HG03571 (cell line): ENCODE measurements around the gene IMMP2L.

Experiments used
- ATAC-seq: cut with Tn5 transposase; IDR thresholded peaks from one replicate; pipeline ENCODE4 v1.9.1; 2021; ENCODE audit not compliant: unreplicated experiment

Gene IMMP2L

DNA sequence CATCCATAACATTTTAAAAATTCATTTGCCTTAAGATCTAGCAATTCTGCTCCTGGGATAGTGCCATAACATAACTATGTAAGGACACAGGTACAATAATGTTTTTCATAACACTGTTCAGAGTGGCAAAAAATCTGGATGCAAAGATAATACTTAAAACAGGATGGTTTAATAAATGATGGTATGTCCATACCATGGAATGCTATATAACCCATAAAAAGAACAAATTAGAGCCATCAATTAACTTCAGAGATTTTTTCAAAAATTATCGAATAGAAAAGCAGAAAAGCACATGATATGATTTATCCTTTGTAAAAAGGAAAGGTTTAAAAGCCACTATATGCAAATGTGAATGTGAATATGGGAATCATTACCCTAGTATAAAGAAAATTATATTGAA, 664.8 kb downstream of the IMMP2L start:
- no peak for ATAC-seq

DNA sequence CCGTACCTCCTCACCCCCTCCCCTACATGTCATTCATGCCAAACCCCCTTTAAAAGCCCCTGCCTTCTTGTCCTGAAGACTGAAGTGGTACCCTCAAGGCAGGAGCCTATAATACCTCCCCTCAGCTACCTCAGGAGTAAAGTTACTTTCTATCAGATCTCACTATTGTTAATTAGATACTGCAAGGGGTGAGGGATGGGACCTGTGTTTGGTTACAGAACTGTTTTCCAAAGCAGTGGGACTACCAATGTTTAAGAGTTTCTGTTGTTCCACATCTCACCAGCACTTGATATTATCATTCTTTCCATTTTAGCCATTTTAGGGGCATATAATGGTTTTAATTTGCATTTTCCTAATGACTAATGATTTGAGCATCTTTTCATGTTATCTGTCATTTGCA, 668.2 kb downstream of the IMMP2L start:
- ATAC-seq: no peak

DNA sequence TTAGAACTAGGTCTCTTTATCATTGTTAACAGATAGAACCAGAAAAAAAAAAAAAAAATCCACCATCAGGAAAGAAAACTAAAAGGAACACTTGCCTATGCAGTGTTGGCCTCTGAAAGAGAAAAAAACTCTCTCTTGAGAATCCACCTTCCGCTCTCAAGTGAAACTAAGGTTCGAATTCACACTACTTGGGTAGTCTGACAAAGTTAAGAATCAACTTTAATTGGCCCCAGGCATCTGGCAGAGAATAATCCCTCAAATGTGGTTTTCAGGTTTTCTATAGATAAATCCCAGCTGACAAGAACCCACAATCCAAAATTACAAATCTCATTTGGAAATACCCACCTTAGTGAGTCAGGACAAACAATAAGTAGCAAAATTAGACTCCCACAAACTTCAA, 671.1 kb downstream of the IMMP2L start:
- no peak for ATAC-seq

DNA sequence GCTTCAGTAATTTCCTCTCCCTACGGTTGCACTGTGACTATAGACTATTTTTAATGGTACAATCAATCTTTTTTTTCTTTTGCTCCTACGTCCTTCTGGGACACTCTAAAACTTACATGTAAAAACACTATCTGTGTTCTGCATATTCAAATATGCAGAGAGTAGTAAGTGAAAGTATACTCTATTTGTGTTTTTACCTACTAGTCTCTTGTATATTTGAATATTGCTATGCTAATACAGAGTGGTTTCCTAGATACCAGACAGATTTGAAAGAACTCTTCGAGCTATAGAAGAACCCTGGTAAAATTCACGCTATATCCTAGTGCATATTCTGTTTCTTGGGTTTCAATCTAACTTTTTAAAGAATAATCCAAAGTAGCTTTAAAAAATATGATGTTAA, 672.2 kb downstream of the IMMP2L start:
- no peak for ATAC-seq

DNA sequence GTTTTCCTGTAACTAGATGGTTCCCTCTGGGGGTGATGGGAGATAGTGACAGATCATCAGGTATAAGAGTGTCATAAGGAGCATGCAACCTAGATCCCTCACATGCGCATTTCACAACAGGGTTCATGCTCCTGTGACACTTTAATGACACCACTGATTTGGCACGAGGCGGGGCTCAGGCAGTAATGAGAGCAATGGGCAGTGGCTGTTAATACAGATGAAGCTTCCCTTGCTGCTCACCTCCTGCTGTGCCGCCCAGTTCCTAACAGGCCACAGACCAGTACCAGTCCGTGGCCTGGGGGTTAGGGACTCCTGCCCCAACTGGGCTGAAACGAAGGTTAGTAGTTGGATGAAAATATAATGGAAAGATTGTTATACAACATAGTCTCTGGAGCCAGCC, 673.0 kb downstream of the IMMP2L start:
- no peak for ATAC-seq

DNA sequence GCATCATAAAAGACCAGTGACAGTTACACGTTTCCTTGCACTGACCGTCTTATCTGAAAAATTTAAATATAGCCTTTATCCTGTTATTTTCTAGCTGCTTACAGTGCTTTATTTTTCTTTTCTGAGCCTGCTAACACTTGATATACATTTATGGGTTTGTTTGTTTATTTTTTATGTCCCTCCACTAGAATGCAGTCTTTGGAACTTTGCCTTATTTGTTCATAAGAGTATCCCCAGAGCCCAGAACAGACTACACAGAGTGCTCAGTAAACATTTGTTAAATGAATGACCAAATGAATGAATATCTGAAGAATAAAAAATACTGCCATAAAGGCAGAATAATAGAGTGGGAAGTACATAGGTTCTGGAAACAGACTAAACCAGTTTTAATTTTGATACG, 673.7 kb downstream of the IMMP2L start:
- ATAC-seq: no peak

DNA sequence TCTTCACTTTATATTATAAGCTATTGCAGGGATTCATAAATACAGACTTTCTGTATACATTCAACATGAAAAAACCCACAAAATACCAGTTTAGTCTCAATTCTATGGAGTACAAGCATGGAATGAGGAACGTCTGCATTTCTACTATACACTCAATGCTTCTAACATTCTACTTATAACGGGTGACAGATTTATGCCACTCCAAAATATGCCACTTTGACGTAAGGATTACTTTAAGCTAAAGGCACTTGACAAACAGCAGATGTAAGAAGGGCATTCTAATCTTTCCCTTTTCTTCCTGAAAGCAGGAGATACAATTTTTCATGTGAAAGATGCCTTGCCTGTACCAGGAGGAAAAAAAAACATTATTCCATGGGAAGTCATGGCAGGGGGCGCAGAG, 676.8 kb downstream of the IMMP2L start:
- no peak for ATAC-seq

DNA sequence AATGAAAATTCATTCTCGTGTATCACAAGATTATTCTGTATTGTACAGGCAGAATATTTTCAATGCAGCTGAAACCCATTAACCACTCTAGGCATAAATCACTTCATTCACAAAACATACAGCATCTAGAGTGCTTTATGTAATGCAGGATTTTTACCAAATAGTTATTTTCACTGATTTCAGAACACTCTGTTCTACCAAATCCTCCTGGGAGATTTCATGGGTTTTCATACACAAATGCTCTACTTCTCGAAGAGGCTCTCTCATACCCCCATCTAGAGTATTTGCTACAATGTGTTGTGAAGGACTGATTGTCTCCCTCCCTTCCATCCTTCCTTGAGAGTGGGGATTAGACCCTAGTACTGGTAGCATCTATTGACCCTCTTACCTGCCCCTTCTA, 680.6 kb downstream of the IMMP2L start:
- ATAC-seq: no peak

DNA sequence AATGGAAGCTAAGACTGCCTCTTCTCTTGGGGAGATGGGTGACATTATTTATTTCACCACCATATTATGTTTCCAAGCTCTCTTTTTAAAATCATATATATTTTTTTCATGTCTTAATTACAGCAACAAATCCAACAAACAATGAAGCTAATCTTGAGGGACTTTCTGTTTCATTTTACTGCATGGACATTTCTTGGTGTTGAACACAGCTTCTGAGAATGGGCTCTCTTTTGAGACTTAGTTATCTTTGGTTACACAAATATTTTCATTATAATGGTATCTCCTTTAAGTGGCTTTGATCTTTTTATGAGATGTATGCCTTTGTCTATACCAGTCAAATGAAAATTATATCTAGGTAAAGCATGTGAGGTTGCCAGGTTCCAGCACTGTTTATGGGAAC, 681.3 kb downstream of the IMMP2L start:
- ATAC-seq: no peak

DNA sequence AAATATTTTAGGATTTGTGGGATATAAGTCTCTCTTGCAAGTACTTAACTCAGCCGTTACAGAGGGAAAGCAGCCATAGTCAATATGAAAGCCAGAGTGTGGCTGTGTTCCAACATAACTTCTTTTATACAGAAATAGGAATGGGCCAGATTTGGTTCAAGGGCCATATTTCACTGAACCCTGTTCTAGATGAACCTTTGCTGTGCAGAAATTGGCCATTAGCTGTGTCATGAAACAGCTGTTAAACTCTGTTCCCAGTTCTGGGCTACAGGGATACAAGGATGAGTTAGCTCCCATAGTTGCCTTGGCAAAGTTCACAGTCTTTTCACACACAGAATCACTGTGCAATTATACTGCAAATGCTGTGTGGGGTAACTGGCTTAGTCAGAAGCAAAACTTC, 685.3 kb downstream of the IMMP2L start:
- no peak for ATAC-seq

DNA sequence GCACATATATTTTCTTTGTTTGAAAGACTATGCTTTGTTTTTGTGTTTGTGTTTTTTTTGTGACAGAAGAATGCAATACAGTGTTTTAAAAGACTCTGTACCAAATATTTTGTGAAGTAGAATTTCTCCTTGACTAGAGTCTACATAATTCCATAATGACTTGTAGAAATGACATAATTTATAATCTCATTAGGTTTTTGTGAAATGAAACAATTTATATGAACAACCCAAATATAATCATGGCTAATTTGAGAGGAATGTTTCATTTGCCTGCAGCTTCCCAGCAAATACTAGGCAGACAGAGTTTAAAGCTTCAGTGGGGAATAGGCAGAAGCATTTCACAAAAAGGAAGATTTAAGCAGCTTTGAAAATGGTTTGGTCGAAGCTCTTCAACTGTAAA, 686.9 kb downstream of the IMMP2L start:
- no peak for ATAC-seq

DNA sequence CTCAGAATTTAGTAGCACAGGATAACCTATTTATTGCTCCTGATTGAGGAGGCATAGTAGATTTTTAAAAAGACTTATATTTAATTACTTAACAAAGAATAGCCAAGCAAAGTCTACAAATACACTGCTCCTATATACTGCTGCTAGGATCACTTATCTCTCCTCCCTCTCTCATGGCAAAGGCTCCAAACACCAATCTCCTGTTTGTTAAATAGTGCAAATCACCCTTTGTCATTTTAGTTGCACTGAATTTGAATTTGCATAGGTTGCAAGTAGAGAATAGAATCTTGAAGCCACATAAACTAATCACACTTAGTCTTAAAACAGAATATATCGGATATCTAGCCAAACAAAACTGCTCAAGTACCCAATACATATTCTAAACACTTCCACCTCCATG, 690.4 kb downstream of the IMMP2L start:
- ATAC-seq: no peak

DNA sequence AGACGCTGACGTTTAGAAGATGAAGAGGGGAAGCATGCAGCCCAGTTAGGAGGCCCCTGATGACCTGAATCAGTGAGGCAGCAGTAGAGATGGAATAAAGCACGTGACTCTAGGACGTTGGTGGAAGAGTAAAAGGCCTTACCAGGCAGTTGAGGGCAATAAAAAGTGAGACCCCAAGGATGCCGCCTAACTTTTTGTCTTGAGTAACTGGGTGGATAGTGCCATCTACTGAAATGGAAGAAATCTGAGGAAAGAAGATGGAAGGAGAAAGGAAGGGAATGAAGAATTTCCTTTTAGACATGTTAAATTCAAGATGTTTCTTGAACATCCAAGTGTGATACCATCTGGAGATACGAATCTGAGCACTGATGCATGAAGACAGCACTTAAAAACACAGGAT, 691.4 kb downstream of the IMMP2L start:
- ATAC-seq: no peak

DNA sequence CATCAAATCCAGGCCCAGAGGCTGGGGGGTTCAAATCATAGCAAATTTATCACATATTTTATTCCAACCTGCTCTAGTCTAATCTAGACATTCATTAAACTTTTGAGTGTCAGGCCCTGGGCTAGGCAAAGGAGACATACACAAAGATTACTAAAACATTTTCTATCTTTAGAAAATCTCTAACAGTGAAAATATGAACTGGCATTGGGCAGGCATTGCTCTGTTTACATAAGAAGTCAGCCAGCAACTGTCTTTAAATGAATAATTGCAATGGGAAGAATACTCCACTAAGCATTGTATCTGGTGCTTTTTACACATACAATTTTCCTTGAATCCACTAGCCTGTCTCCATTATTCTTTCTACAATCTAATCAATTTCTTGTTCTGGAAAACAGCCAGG, 693.8 kb downstream of the IMMP2L start:
- ATAC-seq: no peak

DNA sequence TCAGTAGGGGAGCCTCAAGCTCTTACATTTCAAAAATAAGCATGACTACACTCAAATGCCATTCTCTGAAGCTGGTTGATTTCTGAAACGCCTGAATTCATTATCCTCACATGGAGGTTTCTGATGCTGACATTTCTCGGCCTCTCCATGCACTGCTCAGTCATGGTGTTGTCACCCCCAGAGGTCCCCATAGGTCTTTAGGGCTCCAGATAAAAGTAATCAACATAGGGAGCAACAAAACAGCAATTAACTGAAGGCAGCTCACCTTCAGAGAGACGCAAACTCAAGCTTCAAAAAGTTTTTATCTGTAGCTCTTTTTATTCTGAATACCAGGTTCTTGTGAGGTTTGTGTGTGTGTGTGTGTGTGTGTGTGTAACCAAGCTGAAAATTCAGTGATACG, 694.5 kb downstream of the IMMP2L start:
- no peak for ATAC-seq

DNA sequence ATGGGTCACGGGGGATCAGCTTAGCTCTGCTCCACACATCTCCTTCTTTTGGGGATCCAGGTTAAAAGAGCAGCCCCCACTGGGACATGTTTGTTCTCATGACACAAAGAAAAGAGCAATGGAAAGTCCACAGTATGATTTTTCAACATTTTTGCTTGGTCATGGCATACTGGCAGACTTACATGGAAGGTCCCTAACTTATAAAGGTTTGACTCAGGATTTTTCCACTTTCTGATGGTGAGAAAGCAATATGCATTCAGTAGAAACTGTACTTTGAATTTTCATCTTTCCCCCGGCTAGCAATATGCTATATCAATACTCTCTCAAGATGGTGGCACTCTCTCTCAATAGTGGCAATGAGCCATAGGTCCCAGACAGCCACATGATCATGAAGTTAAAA, 699.0 kb downstream of the IMMP2L start:
- no peak for ATAC-seq

DNA sequence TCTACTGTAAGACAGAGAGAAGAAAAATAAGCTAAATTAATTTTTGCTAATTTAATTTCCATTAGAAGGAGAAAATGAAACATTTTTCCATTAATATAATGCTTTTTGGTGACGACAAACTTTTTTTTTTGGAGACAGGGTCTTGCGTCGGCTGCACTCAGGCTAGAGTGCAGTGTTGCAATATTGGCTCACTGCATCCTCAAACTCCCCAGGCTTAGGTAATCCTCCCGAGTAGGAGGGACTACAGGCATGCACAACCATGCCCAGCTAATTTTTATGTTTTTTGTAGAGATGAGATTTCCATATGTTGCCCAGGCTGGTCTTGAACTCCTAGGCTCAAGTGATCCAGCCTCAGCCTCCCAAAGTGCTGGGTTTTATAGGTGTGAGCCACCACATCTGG, 701.1 kb downstream of the IMMP2L start:
- ATAC-seq: no peak

DNA sequence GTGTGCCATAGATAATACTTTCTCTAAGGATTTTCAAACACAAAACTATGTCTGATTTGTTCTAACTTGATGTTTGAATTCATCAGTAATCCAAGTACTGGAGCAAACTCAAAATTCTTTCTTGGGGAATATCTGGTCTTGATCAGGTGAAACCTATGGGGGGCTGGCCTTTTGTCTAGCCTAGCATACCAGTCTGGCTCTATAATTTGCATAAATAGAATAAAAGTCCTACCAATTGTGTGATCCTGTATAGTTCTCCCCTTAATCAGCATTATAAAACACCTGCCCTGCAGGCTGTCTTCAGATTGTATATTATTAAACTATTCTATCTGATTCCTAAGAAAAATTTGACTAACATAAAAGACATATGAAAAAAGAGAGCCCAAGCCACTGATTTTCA, 705.2 kb downstream of the IMMP2L start:
- ATAC-seq: no peak

DNA sequence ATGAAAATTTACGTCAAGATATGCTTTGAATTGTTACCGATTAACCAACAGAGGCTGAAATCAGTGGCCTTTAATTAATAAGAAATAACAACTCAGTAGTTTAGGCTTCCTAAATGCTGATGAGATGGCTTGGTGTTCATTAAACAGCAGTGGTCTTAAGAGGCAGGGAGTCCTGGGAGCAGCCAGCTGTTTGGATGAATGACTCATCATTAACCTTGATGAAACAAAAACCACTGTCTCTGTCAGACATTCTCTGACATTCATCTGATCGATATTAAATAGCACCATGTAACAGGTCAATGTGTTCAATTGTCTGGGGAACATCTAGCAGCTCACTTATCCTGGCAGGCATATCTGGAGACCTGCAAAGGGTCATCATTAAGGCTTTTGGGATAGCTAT, 705.6 kb downstream of the IMMP2L start:
- no peak for ATAC-seq

DNA sequence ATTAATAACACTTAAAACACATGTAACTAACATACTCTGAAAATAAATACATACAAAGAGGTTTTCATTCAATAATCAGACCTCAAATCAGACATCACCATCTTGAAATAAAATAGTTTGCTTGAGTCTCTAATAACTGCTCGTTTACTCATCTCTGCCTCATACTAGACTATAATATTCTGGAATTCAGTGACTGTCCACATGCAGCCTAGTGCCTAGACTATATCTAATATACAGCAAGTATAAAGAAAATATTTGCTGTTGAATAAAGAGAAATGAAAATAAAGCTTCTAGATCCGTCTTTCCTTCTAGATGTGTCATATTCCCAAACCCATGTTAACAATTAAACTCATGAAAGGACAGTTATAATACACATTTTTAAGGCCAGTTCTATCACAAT, 707.6 kb downstream of the IMMP2L start:
- ATAC-seq: no peak

DNA sequence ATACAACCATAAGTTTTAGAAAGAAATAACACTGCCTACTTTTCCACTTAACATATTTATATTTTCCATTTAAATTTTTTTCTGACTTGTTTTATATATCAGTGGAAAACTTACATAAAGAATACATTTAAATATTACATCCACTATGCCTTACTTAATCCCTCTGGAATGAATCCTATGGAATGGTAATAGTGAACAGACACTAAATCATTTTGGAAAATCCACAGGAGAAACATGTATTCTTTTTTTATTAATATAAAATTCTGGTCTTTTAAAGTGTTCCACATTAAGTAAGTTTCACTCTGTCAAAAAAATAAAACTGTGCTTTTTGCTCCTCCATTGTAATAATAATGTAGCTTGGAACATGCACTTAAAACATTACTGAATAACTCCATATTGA, 708.1 kb downstream of the IMMP2L start:
- no peak for ATAC-seq

DNA sequence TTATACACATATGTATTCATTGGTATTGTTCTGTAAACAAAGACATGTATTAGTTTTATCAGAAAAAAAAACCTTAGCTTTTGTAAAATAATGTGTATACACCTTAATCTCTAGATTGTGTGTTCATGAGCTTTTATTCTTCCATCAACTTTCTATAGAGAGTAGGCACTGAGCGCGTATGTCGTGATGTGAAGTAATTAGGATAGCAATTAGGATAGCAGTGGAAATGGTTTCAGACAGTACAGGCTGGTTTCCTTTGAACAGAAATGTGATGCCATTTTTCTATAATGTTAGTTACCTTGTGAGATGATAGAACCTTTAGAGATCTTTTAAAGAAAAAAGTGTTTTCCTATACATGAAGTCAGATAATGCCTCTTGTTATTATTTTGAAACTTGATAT, 709.0 kb downstream of the IMMP2L start:
- ATAC-seq: no peak

DNA sequence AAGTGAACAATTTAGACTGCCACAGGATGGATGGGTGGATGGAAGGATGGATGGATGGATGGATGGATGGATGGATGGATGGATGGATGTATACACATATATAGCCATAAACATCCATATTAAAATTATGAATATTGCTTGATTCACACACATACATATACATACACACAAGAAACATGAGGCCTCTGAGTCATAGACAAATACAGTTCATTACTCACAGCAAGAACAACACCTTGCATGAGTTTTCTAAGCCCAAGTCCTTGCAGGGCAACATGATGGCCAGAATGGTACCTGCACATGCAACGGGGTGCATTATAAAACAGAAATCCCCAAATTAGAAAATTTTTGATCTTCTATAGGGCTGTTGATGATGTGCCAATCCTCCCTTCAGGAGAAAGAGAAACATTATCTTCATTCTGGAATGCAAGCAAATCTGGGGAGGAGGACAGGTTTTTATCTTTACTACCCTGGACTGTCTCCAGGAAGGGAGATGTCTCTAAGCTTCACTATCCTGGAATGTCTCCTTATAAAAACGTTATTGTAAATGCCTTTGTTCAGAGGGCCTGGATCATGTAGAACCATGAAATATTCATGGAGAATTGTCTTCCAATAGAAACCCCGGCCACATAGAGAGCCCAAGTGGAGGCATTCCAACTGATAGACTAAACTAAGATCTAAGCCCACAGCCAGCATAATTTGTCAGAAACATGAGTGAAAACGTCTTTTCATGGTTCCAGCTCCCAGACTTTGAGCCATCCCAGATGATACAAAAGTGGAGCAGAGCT, 709.9 kb downstream of the IMMP2L start:
- ATAC-seq: no peak
